GM23338 (cell line): ENCODE measurements around the gene ACHE. TPM values are rescaled to one million over a fixed set of nuclear protein-coding genes. Genes with fewer than 3 reads are reported as not detected.

Experiments used
- ATAC-seq: fragments of 200-7000 bp; cut with Tn5 transposase; 3 replicates; pipeline ENCODE4 v1.9.1; 2020
- DNase-seq: peaks from one replicate; pipeline ENCODE4 v3.0.0-alpha.2; 2015; ENCODE audit warnings: low spot score
- H2AFZ ChIP-seq: fragments of 200-600 bp; sonication (generic); 2 replicates; pipeline ENCODE4 v1.8.0; 2016; ENCODE audit warnings: antibody characterized with exemption, mild to moderate bottlenecking, moderate library complexity
- H3F3A ChIP-seq: fragments of 200-600 bp; sonication (generic); replicated peaks from 2 replicates; pipeline ENCODE4 v1.8.0; 2017; ENCODE audit warnings: antibody characterized with exemption, mixed run types, low read depth
- H3K27ac ChIP-seq: fragments of 200-600 bp; sonication (generic); 2 replicates; pipeline ENCODE4 v1.6.1; 2016; ENCODE audit warnings: low read depth
- H3K27me3 ChIP-seq: fragments of 200-600 bp; sonication (generic); 2 replicates; pipeline ENCODE4 v1.8.0; 2016; ENCODE audit warnings: mild to moderate bottlenecking, mixed run types, moderate library complexity; ENCODE audit not compliant: insufficient read depth
- H3K36me3 ChIP-seq: fragments of 200-600 bp; sonication (generic); 2 replicates; pipeline ENCODE4 v1.8.0; 2016; ENCODE audit warnings: mild to moderate bottlenecking; ENCODE audit not compliant: insufficient read depth
- H3K4me1 ChIP-seq: fragments of 200-600 bp; sonication (generic); 2 replicates; pipeline ENCODE4 v1.8.0; 2016; ENCODE audit warnings: mild to moderate bottlenecking, moderate library complexity; ENCODE audit not compliant: insufficient read depth
- H3K4me2 ChIP-seq: fragments of 200-600 bp; sonication (generic); 2 replicates; pipeline ENCODE4 v1.7.1; 2017; ENCODE audit warnings: mixed run types
- H3K4me3 ChIP-seq: fragments of 200-600 bp; sonication (generic); 2 replicates; pipeline ENCODE4 v1.6.1; 2016; ENCODE audit warnings: mixed run types
- H3K79me2 ChIP-seq: fragments of 200-600 bp; sonication (generic); replicated peaks from 2 replicates; pipeline ENCODE4 v1.8.0; 2017; ENCODE audit warnings: mild to moderate bottlenecking; ENCODE audit not compliant: insufficient read depth
- H3K9me2 ChIP-seq: fragments of 200-600 bp; sonication (generic); 2 replicates; pipeline ENCODE4 v1.8.0; 2017; ENCODE audit not compliant: insufficient read depth
- H4K20me1 ChIP-seq: fragments of 200-600 bp; sonication (generic); replicated peaks from 2 replicates; pipeline ENCODE4 v1.8.0; 2017; ENCODE audit warnings: mild to moderate bottlenecking; ENCODE audit not compliant: insufficient read depth
- H3K27ac Mint-ChIP-seq: 2 replicates; pipeline ENCODE4 v1.8.0; 2020; ENCODE audit warnings: inconsistent platforms, mild to moderate bottlenecking, moderate library complexity, mixed read lengths
- H3K27me3 Mint-ChIP-seq: 3 replicates; pipeline ENCODE4 v1.8.0; 2022; ENCODE audit warnings: low read depth, mild to moderate bottlenecking, moderate library complexity, mixed read lengths, inconsistent platforms; ENCODE audit not compliant: insufficient read depth, poor library complexity
- H3K36me3 Mint-ChIP-seq: 3 replicates; pipeline ENCODE4 v1.8.0; 2021; ENCODE audit warnings: low read depth, mild to moderate bottlenecking, inconsistent platforms, moderate library complexity, mixed read lengths
- H3K4me1 Mint-ChIP-seq: 3 replicates; pipeline ENCODE4 v1.8.0; 2020; ENCODE audit warnings: mild to moderate bottlenecking, inconsistent platforms, mixed read lengths
- H3K4me3 Mint-ChIP-seq: 3 replicates; pipeline ENCODE4 v1.8.0; 2021; ENCODE audit warnings: moderate library complexity, mild to moderate bottlenecking, inconsistent platforms, mixed read lengths
- H3K9me3 Mint-ChIP-seq: 3 replicates; pipeline ENCODE4 v1.8.0; 2020; ENCODE audit warnings: moderate library complexity, mild to moderate bottlenecking, inconsistent platforms, mixed read lengths
- CREB1 ChIP-seq: fragments of 250-450 bp; sonication (Bioruptor Pico); IDR thresholded peaks from 2 replicates; pipeline ENCODE4 v1.5.0; 2020; ENCODE audit warnings: low read depth, mild to moderate bottlenecking, moderate library complexity
- EZH2 ChIP-seq: fragments of 200-600 bp; sonication (generic); IDR thresholded peaks from one replicate; pipeline ENCODE4 v1.8.0; 2017; ENCODE audit warnings: antibody characterized with exemption, mild to moderate bottlenecking, low read depth; ENCODE audit not compliant: unreplicated experiment
- JUNB ChIP-seq: IDR thresholded peaks from one replicate; pipeline ENCODE4 v1.6.1; 2016; ENCODE audit warnings: antibody characterized with exemption; ENCODE audit not compliant: unreplicated experiment
- NANOG ChIP-seq: IDR thresholded peaks from 2 replicates; pipeline ENCODE4 v1.6.1; 2016; ENCODE audit warnings: antibody characterized with exemption, borderline replicate concordance
- ZNF114 ChIP-seq: fragments of 250-450 bp; sonication (Bioruptor Pico); IDR thresholded peaks from 2 replicates; pipeline ENCODE4 v1.5.0; 2020; ENCODE audit warnings: mild to moderate bottlenecking, moderate library complexity
- ZNF331 ChIP-seq: fragments of 250-450 bp; sonication (Bioruptor Pico); IDR thresholded peaks from 2 replicates; pipeline ENCODE4 v1.5.0; 2020; ENCODE audit warnings: low read depth, mild to moderate bottlenecking, moderate library complexity
- polyA plus RNA-seq: library from polyadenylated mRNA; unstranded; fragments of >200 nt; fragmentation: Nextera tagmentation; extraction: Ambion mirVana; gene quantifications from 2 replicates; pipeline ENCODE4 v1.2.1, GENCODE V29; 2016
- total RNA-seq: library from RNA; depleted of rRNA; stranded (reverse); fragments of >200 nt; shearing (Covaris generic); gene quantifications from 2 replicates; pipeline ENCODE4 v1.2.3, GENCODE V29; 2014
- TF ChIP-seq, protein P1 (sequence below): IDR thresholded peaks from 2 replicates; pipeline ENCODE4 v1.6.1; 2016; ENCODE audit warnings: antibody characterized with exemption
- TF ChIP-seq, protein P2 (sequence below): fragments of 250-450 bp; sonication (Bioruptor Pico); IDR thresholded peaks from 2 replicates; pipeline ENCODE4 v1.5.0; 2020; ENCODE audit warnings: mild to moderate bottlenecking, moderate library complexity

ACHE gene
- total and polyA plus RNA-seq, 2 experiments from 2014 or later, result 3.6 to 3.7 TPM

DNA sequence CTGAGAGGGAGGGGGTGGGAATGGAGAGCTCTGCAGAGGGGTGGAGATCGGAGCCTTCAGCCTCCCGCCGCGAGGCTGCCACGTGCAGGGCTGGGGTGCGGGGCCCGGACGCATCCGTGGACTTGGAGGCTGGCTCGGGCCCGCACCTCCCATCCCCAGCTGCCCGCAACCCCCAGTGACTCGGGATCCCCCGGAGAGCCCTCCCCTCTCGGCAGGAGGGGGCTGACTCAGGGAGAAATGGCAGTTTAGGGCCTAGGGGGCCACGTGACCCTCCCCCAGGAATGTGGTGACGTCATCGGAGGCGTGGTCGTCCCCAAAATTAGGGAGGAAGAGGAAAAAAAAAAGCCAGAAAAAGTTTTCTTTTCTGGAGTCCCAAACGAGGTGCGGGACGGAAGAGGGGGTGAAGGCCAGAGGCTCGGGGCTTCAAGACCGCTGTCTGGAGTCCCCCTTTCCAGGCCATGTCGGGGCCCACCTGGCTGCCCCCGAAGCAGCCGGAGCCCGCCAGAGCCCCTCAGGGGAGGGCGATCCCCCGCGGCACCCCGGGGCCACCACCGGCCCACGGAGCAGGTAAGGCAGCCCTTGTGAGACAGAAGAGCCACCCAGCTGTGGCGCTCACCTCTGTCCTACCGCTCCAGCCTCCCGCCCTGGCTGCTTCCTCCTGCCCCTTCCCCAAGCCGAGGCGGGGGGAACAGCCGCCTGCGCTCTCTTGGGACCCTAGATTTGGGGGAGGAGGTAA is 28.5 kb downstream of the ACHE start, which contains the start of gene TRIP6:
TSS of gene TRIP6 (plus strand) at position 348 of the 736 bp plus-strand sequence. CDS start at position 459, 111 bp downstream.
- Mint-ChIP-seq H3K4me1 (peaks cover 14% of the 10 kb centered on the region; the same call in 2 of the 3 replicates), H3K4me3 (peak within 1 kb of the TSS; percentile 94), H3K36me3 (peaks cover 57% of the 10 kb centered on the region), H3K9me3 (no peaks in the 10 kb centered on the region; the same call in 2 of the 3 replicates), H3K27me3 (peaks cover 19% of the 10 kb centered on the region), H3K27ac (peak within 1 kb of the TSS; percentile 99)
- Histone ChIP-seq H3K79me2 (peaks cover 18% of the 10 kb centered on the region), H3K4me2 (peak within 1 kb of the TSS; percentile 91), H3K27me3 (no peaks in the 10 kb centered on the region), H4K20me1 (0 out of 2 replicates have a peak, but pooled peaks cover 3% of the 10 kb centered on the region), H3F3A (peaks cover 13% of the 10 kb centered on the region; the same call in 1 of the 2 replicates), H3K9me2 (no peaks in the 10 kb centered on the region), H3K4me1 (peaks cover 11% of the 10 kb centered on the region), H3K36me3 (peaks cover 8% of the 10 kb centered on the region), H3K4me3 (peak within 1 kb of the TSS; percentile 100), H2AFZ (peak within 1 kb of the TSS; percentile 49; the same call in 1 of the 2 replicates), H3K27ac (peak within 1 kb of the TSS; percentile 97)
- ATAC-seq (peak; percentile 64), DNase-seq (peak; percentile 95)
- TF ChIP-seq EZH2, result no peak
- TF ChIP-seq ZNF331, result no peak
- TF ChIP-seq CREB1 (CRISPR knock-in tag), result peak; percentile 98
- no peak for TF ChIP-seq NANOG
- TF ChIP-seq ZNF114 (CRISPR knock-in tag), result peak; percentile 78; the same call in 1 of the 2 replicates

DNA sequence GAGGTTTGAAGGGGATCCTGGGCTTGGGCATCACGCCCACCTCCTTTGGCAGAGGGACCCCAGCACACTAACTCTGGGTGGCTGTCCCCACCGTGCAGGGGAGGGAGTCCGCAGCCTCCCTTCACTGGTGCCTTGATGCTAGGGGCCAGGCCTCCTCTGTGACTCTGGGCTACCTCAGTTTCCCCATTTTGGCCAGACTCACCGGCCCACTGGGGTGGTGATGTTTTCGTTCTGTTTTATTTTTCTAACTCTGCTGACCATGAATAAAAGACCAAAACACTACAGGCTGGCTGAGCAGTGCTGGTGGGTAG is 29.0 kb downstream of the ACHE start:
- Mint-ChIP-seq H3K9me3 (no peaks in the 10 kb centered on the region; the same call in 2 of the 3 replicates), H3K4me1 (peaks cover 14% of the 10 kb centered on the region; the same call in 2 of the 3 replicates), H3K27me3 (peaks cover 19% of the 10 kb centered on the region), H3K4me3 (peak overlapping the region; percentile 94), H3K27ac (peak overlapping the region; percentile 99), H3K36me3 (peaks cover 59% of the 10 kb centered on the region)
- Histone ChIP-seq H3K4me3 (peak overlapping the region; percentile 100), H4K20me1 (0 out of 2 replicates have a peak, but pooled peaks cover 3% of the 10 kb centered on the region), H3K4me1 (peaks cover 11% of the 10 kb centered on the region), H3F3A (peaks cover 13% of the 10 kb centered on the region; the same call in 1 of the 2 replicates), H3K36me3 (peaks cover 7% of the 10 kb centered on the region; the same call in 1 of the 2 replicates), H3K4me2 (peak overlapping the region; percentile 91), H2AFZ (peak overlapping the region; percentile 49; the same call in 1 of the 2 replicates), H3K9me2 (no peaks in the 10 kb centered on the region), H3K27ac (peak overlapping the region; percentile 97), H3K79me2 (peaks cover 18% of the 10 kb centered on the region), H3K27me3 (no peaks in the 10 kb centered on the region)
- ATAC-seq (no peak), DNase-seq (no peak)
- TF ChIP-seq, protein P1, sequence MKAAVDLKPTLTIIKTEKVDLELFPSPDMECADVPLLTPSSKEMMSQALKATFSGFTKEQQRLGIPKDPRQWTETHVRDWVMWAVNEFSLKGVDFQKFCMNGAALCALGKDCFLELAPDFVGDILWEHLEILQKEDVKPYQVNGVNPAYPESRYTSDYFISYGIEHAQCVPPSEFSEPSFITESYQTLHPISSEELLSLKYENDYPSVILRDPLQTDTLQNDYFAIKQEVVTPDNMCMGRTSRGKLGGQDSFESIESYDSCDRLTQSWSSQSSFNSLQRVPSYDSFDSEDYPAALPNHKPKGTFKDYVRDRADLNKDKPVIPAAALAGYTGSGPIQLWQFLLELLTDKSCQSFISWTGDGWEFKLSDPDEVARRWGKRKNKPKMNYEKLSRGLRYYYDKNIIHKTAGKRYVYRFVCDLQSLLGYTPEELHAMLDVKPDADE, result no peak
- TF ChIP-seq NANOG (no peak), ZNF331 (no peak), JUNB (no peak)
- TF ChIP-seq, protein P2, sequence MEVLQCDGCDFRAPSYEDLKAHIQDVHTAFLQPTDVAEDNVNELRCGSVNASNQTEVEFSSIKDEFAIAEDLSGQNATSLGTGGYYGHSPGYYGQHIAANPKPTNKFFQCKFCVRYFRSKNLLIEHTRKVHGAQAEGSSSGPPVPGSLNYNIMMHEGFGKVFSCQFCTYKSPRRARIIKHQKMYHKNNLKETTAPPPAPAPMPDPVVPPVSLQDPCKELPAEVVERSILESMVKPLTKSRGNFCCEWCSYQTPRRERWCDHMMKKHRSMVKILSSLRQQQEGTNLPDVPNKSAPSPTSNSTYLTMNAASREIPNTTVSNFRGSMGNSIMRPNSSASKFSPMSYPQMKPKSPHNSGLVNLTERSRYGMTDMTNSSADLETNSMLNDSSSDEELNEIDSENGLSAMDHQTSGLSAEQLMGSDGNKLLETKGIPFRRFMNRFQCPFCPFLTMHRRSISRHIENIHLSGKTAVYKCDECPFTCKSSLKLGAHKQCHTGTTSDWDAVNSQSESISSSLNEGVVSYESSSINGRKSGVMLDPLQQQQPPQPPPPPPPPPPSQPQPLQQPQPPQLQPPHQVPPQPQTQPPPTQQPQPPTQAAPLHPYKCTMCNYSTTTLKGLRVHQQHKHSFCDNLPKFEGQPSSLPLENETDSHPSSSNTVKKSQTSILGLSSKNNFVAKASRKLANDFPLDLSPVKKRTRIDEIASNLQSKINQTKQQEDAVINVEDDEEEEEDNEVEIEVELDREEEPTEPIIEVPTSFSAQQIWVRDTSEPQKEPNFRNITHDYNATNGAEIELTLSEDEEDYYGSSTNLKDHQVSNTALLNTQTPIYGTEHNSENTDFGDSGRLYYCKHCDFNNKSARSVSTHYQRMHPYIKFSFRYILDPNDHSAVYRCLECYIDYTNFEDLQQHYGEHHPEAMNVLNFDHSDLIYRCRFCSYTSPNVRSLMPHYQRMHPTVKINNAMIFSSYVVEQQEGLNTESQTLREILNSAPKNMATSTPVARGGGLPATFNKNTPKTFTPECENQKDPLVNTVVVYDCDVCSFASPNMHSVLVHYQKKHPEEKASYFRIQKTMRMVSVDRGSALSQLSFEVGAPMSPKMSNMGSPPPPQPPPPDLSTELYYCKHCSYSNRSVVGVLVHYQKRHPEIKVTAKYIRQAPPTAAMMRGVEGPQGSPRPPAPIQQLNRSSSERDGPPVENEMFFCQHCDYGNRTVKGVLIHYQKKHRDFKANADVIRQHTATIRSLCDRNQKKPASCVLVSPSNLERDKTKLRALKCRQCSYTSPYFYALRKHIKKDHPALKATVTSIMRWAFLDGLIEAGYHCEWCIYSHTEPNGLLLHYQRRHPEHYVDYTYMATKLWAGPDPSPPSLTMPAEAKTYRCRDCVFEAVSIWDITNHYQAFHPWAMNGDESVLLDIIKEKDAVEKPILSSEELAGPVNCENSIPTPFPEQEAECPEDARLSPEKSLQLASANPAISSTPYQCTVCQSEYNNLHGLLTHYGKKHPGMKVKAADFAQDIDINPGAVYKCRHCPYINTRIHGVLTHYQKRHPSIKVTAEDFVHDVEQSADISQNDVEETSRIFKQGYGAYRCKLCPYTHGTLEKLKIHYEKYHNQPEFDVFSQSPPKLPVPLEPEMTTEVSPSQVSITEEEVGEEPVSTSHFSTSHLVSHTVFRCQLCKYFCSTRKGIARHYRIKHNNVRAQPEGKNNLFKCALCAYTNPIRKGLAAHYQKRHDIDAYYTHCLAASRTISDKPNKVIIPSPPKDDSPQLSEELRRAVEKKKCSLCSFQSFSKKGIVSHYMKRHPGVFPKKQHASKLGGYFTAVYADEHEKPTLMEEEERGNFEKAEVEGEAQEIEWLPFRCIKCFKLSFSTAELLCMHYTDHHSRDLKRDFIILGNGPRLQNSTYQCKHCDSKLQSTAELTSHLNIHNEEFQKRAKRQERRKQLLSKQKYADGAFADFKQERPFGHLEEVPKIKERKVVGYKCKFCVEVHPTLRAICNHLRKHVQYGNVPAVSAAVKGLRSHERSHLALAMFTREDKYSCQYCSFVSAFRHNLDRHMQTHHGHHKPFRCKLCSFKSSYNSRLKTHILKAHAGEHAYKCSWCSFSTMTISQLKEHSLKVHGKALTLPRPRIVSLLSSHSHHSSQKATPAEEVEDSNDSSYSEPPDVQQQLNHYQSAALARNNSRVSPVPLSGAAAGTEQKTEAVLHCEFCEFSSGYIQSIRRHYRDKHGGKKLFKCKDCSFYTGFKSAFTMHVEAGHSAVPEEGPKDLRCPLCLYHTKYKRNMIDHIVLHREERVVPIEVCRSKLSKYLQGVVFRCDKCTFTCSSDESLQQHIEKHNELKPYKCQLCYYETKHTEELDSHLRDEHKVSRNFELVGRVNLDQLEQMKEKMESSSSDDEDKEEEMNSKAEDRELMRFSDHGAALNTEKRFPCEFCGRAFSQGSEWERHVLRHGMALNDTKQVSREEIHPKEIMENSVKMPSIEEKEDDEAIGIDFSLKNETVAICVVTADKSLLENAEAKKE (CRISPR knock-in tag), result no peak
